ENCODE data around the gene RNPEPL1.

Gene RNPEPL1

DNA sequence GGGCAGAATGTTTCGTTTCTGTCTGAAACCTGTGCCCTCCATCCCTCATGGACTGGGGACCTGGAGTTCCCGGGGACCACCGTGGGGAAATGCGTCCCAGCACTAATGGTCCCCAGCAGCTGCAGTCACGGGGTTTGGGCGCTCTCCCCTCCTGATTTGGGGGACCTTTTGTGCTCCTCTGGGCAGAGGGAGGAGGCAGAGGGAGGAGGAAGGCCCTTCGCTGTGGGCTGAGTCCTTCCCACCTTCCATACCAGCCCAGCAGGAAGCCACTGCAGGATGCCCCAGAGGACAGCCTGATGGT is 60.2 kb downstream of the RNPEPL1 start:
- DNase-seq, result no peak

GRCh38 chr2:240628808-240629618 is 60.7 kb downstream of the RNPEPL1 start:
- no peak for DNase-seq

- DNase-seq, result no peak
Observed at GRCh38 chr2:240629619-240629967, 61.3 kb downstream of the RNPEPL1 start.

DNA sequence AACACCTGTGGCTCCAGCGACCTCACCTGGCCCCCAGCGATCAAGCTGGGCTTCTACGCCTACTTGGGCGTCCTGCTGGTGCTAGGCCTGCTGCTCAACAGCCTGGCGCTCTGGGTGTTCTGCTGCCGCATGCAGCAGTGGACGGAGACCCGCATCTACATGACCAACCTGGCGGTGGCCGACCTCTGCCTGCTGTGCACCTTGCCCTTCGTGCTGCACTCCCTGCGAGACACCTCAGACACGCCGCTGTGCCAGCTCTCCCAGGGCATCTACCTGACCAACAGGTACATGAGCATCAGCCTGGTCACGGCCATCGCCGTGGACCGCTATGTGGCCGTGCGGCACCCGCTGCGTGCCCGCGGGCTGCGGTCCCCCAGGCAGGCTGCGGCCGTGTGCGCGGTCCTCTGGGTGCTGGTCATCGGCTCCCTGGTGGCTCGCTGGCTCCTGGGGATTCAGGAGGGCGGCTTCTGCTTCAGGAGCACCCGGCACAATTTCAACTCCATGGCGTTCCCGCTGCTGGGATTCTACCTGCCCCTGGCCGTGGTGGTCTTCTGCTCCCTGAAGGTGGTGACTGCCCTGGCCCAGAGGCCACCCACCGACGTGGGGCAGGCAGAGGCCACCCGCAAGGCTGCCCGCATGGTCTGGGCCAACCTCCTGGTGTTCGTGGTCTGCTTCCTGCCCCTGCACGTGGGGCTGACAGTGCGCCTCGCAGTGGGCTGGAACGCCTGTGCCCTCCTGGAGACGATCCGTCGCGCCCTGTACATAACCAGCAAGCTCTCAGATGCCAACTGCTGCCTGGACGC is 61.9 kb downstream of the RNPEPL1 start:
- DNase-seq, result no peak

Measured in NCI-H1092 treated with DMSO at 0.1 percent for 48 hours (cell line).